ENCODE measurements around the gene MIR17HG. TPM values are rescaled to one million over a fixed set of nuclear protein-coding genes. Genes with fewer than 3 reads are reported as not detected.
A peak's percentile ranks its signal among the peaks of the same experiment; 100 is the strongest.

Gene MIR17HG
- total RNA-seq (2022) (3.4 and 4.1 TPM in 2 replicates), Bru-seq, nascent RNA (percentile 91 among the genes with signal in this experiment), BruChase-seq, experiment 1, labeled RNA remaining after a 6-hour chase (percentile 47 among the genes with signal in this experiment), BruChase-seq, experiment 2, labeled RNA remaining after a 2-hour chase (percentile 40 among the genes with signal in this experiment)
- long read RNA-seq, result 0 reads

DNA sequence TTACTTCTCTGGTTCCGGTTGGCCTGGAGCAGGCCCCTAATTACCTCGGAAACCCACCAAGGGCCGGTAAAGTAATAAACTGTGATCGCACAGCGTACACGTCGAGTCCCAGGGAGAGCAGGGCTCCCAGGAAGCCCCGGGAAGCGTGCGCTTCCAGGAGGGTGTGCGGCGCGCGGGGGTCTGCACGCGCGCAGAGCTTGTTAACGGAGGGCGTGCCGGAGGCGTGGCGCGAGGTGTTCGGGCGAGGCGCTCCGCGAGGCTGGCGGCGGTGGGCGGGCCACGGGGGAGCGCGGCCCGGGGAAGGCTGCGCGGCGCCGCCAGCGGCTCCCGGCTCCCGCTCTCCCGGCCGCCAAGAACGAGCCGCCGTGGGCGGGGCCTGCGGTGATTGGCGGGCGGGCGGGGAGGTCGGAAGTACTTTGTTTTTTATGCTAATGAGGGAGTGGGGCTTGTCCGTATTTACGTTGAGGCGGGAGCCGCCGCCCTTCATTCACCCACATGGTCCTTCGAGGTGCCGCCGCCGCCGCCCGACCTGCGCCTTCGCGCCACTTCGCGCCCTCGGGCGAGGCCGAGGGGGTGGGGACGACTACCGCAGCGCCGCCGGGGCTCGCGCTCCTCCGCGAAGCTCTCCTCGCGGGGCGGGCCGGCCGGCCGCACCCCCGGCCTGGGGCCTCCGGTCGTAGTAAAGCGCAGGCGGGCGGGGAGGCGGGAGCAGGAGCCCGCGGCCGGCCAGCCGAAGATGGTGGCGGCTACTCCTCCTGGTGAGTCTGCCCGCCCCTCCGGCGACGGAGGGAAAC, at the start of gene MIR17HG:
Gene MIR17HG (plus strand): TSS at position 486 of the 794 bp plus-strand sequence.
- no peaks in the 10 kb centered on the region for H3K27me3 Mint-ChIP-seq (ENCODE audit: unreplicated experiment)
- H3K36me3 Mint-ChIP-seq (ENCODE audit: insufficient read depth, unreplicated experiment), result peaks cover 33% of the 10 kb centered on the region
- peak; percentile 76 for DNase-seq
- peak within 1 kb of the TSS; percentile 79 for H3K4me3 Mint-ChIP-seq (ENCODE audit: low read depth, unreplicated experiment)
- intact Hi-C loops (cut with micrococcal nuclease; ENCODE audit: unreplicated experiment), result no loop called here
- CTCF ChIA-PET, result no interaction called here
- H3K4me1 Mint-ChIP-seq (ENCODE audit: low read depth, unreplicated experiment), result no peaks in the 10 kb centered on the region
- H3K27ac Mint-ChIP-seq (ENCODE audit: unreplicated experiment), result peak within 1 kb of the TSS; percentile 20
- BruUV-seq (replicated peaks), result no TSS peak
- H3K9me3 Mint-ChIP-seq (ENCODE audit: low read depth, unreplicated experiment), result no peaks in the 10 kb centered on the region
- TF ChIP-seq, protein P1, sequence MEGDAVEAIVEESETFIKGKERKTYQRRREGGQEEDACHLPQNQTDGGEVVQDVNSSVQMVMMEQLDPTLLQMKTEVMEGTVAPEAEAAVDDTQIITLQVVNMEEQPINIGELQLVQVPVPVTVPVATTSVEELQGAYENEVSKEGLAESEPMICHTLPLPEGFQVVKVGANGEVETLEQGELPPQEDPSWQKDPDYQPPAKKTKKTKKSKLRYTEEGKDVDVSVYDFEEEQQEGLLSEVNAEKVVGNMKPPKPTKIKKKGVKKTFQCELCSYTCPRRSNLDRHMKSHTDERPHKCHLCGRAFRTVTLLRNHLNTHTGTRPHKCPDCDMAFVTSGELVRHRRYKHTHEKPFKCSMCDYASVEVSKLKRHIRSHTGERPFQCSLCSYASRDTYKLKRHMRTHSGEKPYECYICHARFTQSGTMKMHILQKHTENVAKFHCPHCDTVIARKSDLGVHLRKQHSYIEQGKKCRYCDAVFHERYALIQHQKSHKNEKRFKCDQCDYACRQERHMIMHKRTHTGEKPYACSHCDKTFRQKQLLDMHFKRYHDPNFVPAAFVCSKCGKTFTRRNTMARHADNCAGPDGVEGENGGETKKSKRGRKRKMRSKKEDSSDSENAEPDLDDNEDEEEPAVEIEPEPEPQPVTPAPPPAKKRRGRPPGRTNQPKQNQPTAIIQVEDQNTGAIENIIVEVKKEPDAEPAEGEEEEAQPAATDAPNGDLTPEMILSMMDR (IDR thresholded peaks at IDR 0.05; ENCODE audit: unreplicated experiment), result no peak

DNA sequence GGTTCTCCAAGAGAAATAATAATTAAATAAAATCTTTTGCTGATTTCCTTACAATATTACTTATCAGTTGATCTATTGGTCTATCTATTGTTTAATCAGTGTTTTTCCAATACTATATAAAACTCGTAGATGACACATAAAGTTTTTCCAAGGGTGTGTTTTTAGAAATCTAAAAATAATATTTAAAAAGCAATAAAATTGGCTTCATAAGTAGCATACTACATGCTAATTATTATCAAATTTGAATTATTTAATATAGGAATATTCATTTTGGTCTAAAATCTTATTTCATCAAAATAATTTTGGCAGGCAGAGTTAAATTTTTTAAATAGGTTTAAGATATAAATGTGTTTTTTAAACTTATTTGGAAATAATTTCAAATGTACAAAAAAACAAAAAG, 49.4 kb upstream of the MIR17HG start:
- TF ChIP-seq, protein P1 (IDR thresholded peaks at IDR 0.05; ENCODE audit: unreplicated experiment), result no peak
- H3K4me1 Mint-ChIP-seq (ENCODE audit: low read depth, unreplicated experiment), result no peaks in the 10 kb centered on the region
- DNase-seq, result no peak
- H3K36me3 Mint-ChIP-seq (ENCODE audit: insufficient read depth, unreplicated experiment), result no peaks in the 10 kb centered on the region
- CTCF ChIA-PET, result no interaction called here
- no peak overlapping the region for H3K27ac Mint-ChIP-seq (ENCODE audit: unreplicated experiment)
- H3K9me3 Mint-ChIP-seq (ENCODE audit: low read depth, unreplicated experiment), result no peaks in the 10 kb centered on the region
- no peaks in the 10 kb centered on the region for H3K27me3 Mint-ChIP-seq (ENCODE audit: unreplicated experiment)
- intact Hi-C loops (cut with micrococcal nuclease; ENCODE audit: unreplicated experiment), result no loop called here
- no peak overlapping the region for H3K4me3 Mint-ChIP-seq (ENCODE audit: low read depth, unreplicated experiment)
- no TSS peak for BruUV-seq (replicated peaks)

DNA sequence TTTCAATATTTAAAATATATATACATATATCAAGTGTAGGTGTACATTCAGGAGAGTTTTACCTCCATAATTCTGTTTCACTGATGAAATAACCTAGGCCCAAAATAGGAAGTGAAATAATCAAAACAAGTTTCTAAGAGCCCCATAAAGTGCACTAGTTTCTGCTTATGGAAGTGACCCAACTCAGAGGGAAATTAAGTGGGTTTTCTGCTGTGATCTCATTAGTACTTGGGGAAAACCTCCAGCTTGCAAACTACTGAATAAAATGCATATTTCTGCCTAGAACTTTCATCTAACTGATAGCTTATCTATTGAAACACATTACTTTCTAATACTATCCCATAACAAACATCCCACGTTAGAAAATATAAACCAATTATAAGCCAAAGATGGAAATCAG, 45.4 kb upstream of the MIR17HG start:
- H3K9me3 Mint-ChIP-seq (ENCODE audit: low read depth, unreplicated experiment), result no peaks in the 10 kb centered on the region
- H3K4me3 Mint-ChIP-seq (ENCODE audit: low read depth, unreplicated experiment), result no peak overlapping the region
- CTCF ChIA-PET, result no interaction called here

DNA sequence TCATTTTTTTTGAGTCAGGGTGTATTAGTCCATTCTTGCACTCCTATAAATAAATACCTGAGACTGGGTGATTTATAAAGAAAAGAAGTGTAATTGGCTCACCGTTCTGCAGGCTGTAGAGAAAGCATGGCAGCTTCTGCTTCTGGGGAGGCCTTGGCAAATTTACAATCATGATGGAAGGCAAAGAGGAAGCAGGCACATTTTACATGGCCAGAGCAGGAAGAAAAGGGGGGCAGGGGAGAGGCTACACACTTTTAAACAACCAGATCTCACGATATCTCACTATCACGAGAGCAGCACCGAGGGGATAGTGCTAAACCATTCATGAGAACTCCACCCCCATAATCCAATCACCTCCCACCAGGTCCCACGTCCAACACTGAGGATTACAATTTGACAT, 44.5 kb upstream of the MIR17HG start:
- no peak overlapping the region for H3K4me3 Mint-ChIP-seq (ENCODE audit: low read depth, unreplicated experiment)
- no peaks in the 10 kb centered on the region for H3K9me3 Mint-ChIP-seq (ENCODE audit: low read depth, unreplicated experiment)
- CTCF ChIA-PET, result no interaction called here
- no peak overlapping the region for H3K27ac Mint-ChIP-seq (ENCODE audit: unreplicated experiment)
- no TSS peak for BruUV-seq (replicated peaks)
- H3K27me3 Mint-ChIP-seq (ENCODE audit: unreplicated experiment), result no peaks in the 10 kb centered on the region
- no peaks in the 10 kb centered on the region for H3K4me1 Mint-ChIP-seq (ENCODE audit: low read depth, unreplicated experiment)
- TF ChIP-seq, protein P1 (IDR thresholded peaks at IDR 0.05; ENCODE audit: unreplicated experiment), result no peak
- no peak for DNase-seq
- intact Hi-C loops (cut with micrococcal nuclease; ENCODE audit: unreplicated experiment), result no loop called here
- no peaks in the 10 kb centered on the region for H3K36me3 Mint-ChIP-seq (ENCODE audit: insufficient read depth, unreplicated experiment)

More for the DNA sequence above, 45.4 kb upstream of the MIR17HG start:
- Mint-ChIP-seq H3K4me1 (ENCODE audit: low read depth, unreplicated experiment) (no peaks in the 10 kb centered on the region), H3K36me3 (ENCODE audit: insufficient read depth, unreplicated experiment) (no peaks in the 10 kb centered on the region), H3K27me3 (ENCODE audit: unreplicated experiment) (no peaks in the 10 kb centered on the region), H3K27ac (ENCODE audit: unreplicated experiment) (no peak overlapping the region)
- BruUV-seq (replicated peaks), result no TSS peak
- intact Hi-C loops (cut with micrococcal nuclease; ENCODE audit: unreplicated experiment), result no loop called here
- TF ChIP-seq, protein P1 (IDR thresholded peaks at IDR 0.05; ENCODE audit: unreplicated experiment), result no peak
- DNase-seq, result no peak

Measured in Calu3 (cell line).